ENCODE measurements around the gene MBTPS1.

MBTPS1 gene
- long read RNA-seq, donor 1, full-length matches to known transcripts, result 17 of 17 reads
- long read RNA-seq, donor 1, partial matches to known transcripts, result 0 of 17 reads
- long read RNA-seq, donor 1, other reads (novel, unspliced or antisense), result 0 of 17 reads
- long read RNA-seq, donor 2, full-length matches to known transcripts, result 6 of 6 reads
- long read RNA-seq, donor 2, partial matches to known transcripts, result 0 of 6 reads
- long read RNA-seq, donor 2, other reads (novel, unspliced or antisense), result 0 of 6 reads
- long read RNA-seq, donor 3, full-length matches to known transcripts, result 10 of 15 reads
- long read RNA-seq, donor 3, partial matches to known transcripts, result 5 of 15 reads
- long read RNA-seq, donor 3, other reads (novel, unspliced or antisense), result 0 of 15 reads
- long read RNA-seq, donor 4, full-length matches to known transcripts, result 9 of 21 reads
- long read RNA-seq, donor 4, partial matches to known transcripts, result 12 of 21 reads
- long read RNA-seq, donor 4, other reads (novel, unspliced or antisense), result 0 of 21 reads
- long read RNA-seq, donor 5, full-length matches to known transcripts, result 13 of 18 reads
- long read RNA-seq, donor 5, partial matches to known transcripts, result 5 of 18 reads
- long read RNA-seq, donor 5, other reads (novel, unspliced or antisense), result 0 of 18 reads
- long read RNA-seq, donor 6, full-length matches to known transcripts, result 11 of 21 reads
- long read RNA-seq, donor 6, partial matches to known transcripts, result 10 of 21 reads
- long read RNA-seq, donor 6, other reads (novel, unspliced or antisense), result 0 of 21 reads
- long read RNA-seq, donor 7, result 0 reads
- long read RNA-seq, donor 8, full-length matches to known transcripts, result 11 of 16 reads
- long read RNA-seq, donor 8, partial matches to known transcripts, result 5 of 16 reads
- long read RNA-seq, donor 8, other reads (novel, unspliced or antisense), result 0 of 16 reads

DNA sequence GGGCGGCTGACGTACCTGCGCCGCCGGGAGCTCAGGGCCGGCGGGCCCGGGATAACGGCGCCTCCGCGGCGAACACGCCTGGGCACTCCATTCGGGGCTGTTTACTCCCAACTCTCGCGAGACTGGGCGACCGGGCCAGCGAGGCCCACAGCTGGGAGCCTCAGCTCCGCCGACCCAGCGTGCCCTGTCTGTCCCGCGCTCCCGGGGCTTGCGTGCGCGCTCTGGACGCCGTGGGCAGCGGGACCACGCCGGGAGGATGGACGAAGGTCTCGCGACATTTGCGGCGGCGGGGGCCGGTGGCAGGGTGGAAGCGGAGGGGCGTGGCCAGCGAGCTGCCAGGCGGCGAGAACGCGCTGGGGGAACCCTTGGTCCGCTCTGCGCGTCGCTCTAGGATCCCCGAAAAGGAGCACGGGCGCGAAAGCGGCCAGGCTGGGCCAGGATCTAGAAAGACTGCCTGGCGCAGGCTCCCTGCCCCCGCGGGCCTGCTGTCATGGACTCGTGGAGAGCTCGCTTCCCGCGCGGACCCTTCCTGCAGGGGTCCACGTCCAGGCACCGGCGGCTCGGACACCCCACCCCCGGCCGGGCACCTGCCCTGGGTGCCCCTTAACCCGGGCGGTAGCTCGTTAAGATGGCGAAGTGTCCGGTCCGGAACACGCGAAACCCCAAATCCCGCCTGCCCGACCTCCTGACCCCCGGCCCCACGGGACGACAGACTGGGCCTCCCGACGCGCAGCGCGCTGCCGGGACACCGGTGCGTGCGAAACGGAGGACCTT, at the start of gene MBTPS1:
Gene MBTPS1 (minus strand): TSS at position 223 of the 774 bp plus-strand sequence. CDS start 15,159 bp downstream, outside the sequence.
- DNase-seq, result peak; percentile 94

DNA sequence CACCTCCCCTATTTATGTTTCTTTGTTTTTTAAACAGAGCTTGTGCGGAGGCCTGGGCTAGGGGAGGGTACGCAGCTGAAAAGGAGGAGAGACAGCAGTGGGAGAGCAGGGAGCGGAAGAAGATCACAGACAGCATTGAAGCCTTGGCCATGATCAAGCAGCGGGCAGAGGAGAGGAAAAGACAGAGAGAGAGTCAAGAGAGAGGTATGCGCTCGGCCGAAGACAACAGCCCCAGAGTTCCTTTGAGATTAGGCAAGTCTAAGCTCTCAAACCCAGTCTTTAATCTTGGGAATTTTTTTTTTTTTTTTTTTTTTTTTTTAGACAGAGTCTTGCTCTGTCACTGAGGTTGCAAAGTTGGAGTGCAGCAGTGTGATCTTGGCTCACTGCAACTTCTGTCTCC, 49.0 kb upstream of the MBTPS1 start:
- no peak for DNase-seq

DNA sequence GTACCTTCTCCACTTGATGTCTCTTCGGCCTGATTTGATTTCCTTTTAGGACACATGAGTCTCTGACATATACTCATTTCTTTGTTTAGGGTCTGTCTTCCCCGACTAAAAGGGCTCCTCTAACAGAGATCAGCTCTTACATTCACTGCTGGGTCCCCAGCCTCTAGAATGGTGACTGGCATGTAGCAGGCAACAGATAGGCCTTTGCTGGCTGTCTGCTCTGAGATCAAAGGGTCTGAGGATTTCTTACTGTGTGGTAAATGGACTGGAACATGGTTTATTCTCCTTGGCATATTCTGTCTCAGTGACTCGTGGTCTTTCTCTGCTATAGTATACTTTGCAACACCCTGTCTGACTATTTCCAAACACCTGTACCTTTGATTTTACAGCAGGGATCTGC, 45.1 kb upstream of the MBTPS1 start:
- DNase-seq, result no peak

DNA sequence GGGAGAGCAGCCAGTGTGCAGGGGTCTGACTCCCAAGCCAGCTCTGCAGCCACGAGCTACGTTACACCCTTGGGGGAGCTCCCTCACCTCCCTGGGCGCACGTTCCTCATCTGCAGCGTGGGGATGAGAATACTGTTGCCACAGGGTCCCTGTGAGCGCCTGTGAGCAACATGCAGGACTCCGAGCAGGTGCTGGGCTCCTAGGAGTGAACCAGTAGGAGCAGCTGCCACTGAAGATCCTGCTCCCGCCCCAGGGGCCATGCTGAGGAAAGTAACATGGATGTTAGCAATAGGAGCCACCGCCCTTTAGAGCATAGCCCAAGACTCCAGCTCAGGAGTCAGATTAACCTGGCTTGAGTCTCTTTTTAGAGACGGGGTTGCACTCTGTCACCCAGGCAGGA, 44.3 kb upstream of the MBTPS1 start:
- no peak for DNase-seq

DNA sequence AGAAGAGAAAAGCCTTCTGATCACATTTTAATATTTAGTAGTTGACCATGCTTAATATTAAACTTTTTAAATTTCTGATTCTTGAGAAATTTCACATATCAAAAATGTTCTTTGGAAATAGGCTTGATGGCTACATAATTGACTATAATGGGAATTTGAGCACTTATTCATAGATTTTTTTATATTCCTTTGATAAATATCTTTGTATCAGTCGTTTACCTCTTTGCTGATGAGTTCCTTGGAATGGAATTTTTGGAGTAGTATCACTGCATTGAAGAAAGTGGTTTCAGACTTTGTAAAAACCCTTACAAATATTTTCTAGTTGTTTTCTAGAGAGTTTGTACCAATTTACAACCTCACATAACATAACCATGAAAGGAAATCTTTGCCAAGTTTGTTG, 43.1 kb upstream of the MBTPS1 start:
- no peak for DNase-seq

DNA sequence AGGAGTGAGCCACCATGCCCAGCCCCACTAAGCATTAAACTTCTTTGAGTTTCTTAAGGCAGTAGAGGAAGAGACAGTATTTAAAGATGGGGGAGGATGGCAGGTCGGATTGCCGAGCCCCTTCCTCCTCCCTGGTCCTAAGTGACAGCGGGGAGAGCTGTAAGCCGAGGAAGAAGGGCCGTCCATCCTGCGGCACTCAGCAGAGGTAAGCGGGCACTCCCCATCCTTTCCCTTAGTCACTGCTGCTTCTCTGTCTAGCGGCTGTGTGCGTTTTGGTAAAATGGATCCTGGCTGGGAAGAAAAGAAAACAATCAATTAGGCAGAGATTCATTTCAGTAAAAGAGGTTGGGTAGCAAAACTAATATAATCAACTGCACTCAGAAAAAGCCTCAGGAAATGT, 42.3 kb upstream of the MBTPS1 start:
- DNase-seq, result no peak

DNA sequence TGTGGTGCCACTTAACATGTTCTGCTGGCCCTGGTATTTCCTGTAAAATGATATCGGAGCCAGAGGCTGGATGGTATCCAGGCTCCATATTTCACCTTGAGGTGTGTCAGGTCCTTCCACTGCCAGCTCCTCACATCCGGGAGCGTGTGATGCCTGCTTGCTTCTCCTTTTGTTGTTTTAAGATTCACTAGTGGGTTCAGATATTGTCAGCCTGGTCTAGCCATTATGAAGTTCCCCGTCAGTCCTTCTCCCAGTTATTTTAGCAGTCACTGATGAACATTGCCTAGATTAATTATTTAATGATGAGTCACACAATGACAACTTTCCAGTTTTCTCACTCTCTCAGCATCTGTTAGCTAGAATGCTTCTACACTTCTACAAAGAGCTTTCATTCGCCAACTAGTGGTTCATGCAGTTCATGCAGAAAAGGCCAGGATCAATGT, 39.6 kb upstream of the MBTPS1 start:
- DNase-seq, result no peak

DNA sequence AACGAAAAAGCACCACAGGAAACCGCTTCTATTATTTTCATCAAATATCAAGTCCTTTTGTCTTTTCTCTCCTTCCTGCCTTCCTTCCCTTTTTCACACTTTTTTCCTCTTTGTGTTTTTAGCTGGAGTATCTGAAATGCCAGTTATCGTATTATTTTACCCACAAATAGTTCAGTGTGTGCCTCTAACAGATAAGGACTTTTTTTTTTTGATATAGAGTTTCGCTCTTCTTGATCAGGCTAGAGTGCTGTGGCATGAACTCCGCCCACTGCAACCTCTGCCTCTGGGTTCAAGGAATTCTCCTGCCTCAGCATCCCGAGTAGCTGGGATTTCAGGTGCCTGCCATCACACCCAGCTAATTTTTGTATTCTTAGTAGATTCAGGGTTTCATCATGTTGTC, 39.0 kb upstream of the MBTPS1 start:
- DNase-seq, result no peak

DNA sequence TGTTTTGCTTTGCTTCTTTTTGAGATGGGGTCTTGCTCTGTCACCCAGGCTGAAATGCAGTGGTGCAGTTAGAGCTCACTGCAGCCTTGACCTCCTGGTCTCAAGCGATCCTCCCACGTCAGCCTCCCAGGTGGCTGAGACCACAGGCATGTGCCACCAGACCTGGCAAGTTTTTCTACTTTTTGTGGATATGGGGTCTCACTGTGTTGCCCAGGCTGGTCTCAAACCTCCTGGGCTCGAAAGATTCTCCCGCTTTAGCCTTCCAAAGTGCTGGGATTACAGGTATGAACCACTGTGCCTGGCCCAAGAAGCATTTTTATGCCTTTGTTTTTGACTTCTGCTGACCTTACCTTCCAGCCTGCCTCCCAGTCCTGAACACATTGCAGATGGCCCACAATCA, 38.5 kb upstream of the MBTPS1 start:
- no peak for DNase-seq

DNA sequence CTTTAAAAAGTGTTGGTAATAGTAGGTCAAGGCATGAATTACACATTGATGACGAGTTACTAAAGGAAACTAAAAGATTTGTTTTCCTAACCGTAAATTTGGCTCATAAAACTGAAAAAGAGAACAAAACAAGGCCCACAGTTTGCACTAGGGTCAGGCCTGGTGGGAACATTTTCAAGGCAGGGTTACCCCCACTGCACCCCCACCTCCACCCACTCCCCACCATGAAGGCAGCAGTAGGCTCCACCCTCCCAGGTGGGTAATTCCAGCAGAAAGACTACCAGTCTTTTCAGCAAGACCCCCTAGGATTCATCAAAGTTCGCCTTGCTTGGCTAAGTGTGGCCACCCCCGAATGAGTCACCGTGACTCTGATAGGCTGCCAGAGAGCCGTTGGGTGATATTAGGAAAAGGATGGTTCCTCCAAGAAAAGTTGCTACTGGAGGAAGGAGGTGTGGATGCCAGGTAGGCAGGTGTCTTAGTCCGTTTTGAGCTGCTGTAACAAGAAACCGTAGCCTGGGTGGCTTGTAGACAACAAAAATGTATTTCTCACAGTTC, 37.0 kb upstream of the MBTPS1 start:
- no peak for DNase-seq

DNA sequence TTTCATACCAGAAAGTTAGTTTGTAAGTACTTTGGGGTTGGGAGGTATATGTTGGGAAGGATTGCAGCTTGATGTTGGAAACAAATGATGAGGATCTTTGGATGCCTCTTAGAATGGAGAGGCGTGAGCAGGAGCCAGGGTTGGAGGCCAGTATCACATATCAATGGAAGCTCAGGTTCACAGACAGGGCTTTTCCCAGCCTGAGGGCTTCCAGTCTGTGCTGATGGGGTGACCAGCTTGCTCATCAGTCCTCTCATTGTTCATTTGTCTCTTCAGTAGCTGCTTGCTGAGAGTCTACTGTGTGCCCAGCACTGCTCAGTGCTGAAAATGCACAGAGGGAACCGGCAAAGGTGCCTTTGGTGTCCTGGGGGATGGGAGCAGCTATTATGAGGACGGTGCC, 34.2 kb upstream of the MBTPS1 start:
- no peak for DNase-seq

DNA sequence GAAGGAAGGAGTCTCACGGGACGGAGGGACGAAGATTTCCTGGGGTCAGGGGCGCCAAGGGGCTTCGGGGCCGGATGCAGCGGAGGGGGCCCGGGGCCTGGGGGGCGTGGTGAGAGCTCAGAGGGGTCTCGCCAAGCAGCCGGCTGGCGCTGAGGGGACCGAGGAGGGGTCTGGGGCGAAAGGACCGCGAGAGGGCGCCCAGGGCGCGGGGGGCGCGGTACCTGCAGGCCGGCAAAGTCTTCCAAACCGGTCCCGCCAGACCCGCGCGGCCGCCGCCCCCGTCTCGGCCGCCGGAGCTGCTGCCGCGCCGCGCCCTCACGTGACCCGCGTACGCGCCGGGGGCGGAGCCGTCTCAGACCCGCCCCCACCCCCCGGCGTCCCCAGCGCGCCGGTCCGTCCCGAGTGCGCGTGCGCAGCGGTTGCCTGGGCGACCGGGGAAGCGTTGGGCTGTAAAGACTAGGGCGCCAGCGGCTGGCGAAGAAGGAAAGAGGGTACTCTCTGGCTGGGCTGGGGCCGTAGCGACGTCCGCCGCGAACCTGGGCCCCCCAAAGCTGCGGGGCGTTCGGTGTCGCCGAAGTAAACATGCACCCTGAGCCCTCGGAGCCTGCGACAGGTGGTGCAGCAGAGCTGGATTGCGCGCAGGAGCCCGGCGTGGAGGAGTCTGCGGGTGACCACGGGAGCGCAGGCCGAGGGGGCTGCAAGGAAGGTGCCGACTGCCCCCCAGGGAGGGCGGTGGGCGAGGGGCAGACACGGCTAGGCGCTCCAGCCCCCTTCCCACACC, 28.3 kb upstream of the MBTPS1 start, which contains the start of the genes DNAAF1 and HSDL1:
Gene DNAAF1 (plus strand): TSS at position 450 of the 781 bp plus-strand sequence. CDS start 133 bp downstream, at position 583.
Gene HSDL1 (minus strand): TSS at position 319 of the 781 bp plus-strand sequence. CDS start 13,856 bp downstream, outside the sequence.
- peak; percentile 92 for DNase-seq

DNA sequence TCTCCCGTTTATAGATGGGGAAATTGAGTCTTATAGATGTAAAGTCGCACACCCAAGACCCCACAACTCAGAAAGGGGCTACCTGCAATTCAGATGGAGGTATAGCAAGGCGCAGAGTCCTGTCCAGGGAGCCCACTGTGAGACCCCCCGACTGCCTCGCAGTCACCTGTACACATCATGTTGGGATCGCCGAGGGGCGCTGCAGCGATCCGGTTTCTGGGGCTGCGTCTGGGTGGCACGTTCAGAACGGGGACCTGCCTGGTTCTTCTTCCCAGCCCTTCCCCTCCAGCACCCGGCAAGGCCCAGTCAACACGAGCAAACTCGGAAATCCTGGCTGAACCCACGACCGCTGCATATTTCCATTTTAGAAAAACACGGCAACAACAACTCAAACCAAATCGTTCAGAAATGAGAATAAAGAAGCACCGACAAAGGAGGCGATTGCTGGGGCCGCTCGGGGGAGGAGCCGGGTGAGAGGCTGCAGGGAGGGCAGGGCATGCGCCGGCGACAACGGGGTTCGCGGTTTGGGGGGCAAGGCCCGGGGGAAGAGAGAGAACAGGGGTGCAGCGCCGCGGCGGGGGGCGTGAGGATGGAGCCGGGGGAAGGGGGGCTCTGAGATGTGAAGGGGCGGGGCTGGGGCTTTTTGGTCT, 27.6 kb upstream of the MBTPS1 start:
- DNase-seq, result peak; percentile 66

DNA sequence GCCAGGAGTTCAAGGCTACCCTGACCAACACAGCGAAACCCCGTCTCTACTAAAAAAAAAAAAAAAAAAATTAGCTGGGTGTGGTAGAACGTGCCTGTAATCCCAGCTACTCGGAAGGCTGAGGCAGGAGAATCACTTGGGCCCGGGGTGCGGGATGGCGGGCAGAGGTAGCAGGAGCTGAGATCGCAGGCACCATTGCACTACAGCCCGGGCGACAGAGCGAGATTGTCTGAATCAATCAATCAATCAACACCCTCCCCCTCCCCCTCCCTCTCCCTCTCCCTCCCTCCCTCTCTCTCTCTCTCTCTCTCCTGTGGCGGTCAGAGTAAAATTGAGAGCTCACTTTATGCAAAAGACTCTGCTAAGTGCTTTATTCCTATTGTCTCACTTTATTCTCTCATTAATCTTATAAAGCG, 27.1 kb upstream of the MBTPS1 start:
- no peak for DNase-seq

DNA sequence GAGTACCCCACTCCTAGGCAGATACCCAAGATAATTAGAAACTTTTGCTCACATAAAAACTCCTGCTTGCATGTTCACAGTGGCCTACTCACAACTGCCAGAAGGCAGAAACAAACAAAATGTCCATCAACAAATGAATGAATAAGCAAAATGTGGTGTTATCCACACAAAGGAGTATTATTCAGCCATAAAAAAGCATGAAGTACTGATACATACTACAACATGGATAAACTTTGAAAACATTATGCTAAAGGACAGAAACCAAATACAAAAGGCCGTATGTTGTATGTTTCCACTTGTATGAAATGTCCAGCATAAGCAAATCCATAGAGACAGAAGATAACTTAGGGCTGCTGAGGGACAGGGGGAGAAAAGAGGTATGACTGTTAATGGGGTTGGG, 26.3 kb upstream of the MBTPS1 start:
- DNase-seq, result no peak

DNA sequence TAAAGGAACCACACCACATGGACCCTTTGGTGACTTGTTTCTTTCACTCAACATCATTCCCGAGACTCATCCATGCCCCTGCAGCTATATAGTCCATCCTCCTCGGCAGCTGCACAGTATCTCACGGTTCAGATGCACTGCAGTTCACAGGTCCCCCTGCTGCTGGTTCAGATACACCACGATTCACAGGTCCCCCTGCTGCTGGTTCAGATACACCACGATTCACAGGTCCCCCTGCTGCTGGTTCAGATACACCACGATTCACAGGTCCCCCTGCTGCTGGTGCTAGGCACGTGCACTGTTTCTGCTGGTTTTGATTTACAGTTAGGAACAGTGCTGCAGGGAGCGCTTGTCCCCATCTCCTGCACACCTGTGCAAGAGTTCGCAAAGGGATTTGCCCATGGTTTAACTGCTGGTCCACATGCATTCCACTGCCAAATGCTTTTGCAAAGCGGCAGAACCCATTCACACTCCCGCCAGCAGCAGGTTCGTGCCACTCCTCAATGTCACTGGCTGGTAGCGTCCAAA, 24.5 kb upstream of the MBTPS1 start:
- no peak for DNase-seq

DNA sequence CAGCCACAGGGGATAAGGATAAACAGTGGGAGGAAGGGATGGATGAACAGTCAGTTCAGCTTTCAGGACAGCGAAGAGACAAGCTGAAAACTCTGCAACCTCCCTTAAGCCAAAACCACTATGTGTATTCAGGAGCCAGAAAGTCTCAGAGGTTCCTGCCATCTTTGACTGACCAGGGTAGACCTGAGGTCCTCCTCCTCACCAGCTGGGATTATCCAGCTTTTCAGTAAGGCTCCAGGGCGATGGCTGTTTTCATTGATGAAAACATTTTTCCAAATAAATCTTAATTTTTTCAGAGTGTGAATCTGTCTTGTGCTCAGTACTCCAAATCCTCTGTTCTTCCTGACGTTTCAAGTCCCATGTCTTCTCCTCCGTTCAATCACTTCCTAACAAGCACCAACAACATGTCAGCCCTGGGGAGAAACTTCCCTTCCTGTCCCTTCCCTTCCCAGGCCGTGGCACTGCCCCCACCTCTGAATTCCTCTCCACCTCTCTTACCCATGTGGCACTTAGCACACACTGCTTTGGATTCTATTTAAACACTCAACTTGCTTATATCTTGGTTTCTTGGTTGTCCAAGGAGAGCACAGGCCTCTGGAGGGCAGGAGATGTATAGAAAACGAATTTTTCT, 23.0 kb upstream of the MBTPS1 start:
- DNase-seq, result no peak

DNA sequence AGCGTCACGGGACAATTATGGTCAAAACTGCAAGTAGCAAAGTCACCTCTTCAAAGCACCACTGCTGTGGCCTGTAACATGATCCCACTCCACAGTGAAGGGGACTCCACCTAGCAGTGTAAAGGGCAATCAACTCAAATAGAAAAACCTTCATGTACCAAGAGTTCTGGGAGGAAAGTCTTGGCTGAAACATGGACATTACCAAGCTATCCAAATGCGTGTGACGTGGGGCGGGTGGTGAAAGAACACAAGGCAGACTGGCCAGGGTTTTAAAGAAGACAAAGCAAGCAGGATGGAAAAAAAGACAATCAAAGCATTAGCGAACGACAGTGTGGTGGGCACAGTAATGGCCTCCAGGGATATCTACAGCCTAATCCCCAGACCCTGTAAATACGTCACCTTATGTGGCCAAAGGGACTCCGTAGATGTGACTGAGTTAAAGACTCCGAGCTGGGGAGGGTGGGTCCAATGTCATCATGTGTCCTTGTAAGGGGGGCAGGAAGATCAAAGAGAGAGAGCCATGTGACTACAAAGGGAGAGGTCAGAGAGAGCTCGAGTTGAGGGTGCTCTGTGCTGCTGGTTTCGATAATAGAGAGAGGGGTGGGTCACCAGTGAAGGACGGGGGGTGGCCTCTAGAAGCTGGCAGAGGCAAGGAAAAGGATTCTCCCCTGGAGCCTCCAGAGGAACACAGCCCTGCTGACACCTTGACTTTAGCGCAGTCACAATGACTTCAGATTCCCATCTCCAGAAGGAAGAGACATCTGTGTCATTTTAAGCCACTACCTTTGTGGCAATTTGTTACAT, 22.3 kb upstream of the MBTPS1 start:
- DNase-seq, result peak; percentile 40

DNA sequence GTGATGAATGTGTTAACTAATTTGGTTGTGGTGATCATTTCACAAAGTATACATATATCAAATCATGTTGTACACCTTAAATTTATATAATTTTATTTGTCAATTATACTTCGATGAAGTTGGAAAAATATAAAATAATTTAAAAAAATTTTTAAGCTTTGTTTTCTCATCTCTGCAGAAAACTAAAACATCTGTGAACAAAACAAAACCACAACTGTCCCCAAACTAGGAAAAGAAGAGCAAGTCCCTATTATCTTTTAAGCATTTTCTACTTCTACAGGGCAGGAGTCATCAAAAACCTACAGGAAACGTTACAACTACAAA, 21.7 kb upstream of the MBTPS1 start:
- no peak for DNase-seq
